HG02610 (cell line): ENCODE measurements around the gene ABCF2.

Experiments
- ATAC-seq: cut with Tn5 transposase; IDR thresholded peaks from one replicate; pipeline ENCODE4 v1.9.1; 2021; ENCODE audit warnings: mild to moderate bottlenecking, moderate library complexity; ENCODE audit not compliant: unreplicated experiment

The ABCF2 gene

GRCh38 chr7:151175047-151175792, 51.8 kb downstream of the ABCF2 start:
- no peak for ATAC-seq

GRCh38 chr7:151174246-151175046, 52.6 kb downstream of the ABCF2 start:
- ATAC-seq, result no peak

GRCh38 chr7:151173386-151174245, 53.4 kb downstream of the ABCF2 start:
- no peak for ATAC-seq

- no peak for ATAC-seq
Measured at GRCh38 chr7:151172273-151173141, 54.5 kb downstream of the ABCF2 start.

GRCh38 chr7:151168787-151169162, 58.2 kb downstream of the ABCF2 start:
- ATAC-seq, result no peak

GRCh38 chr7:151168003-151168786, 58.8 kb downstream of the ABCF2 start:
- ATAC-seq, result no peak

- no peak for ATAC-seq
Measured at GRCh38 chr7:151167197-151167961, 59.6 kb downstream of the ABCF2 start, which contains the start of gene GBX1. Gene GBX1, minus strand, starts transcription at chr7:151167694. Its CDS starts 146 bp downstream, at chr7:151167548.

GRCh38 chr7:151166629-151167196, 60.3 kb downstream of the ABCF2 start:
- ATAC-seq, result no peak
